Thoracic aorta endothelial cell (primary cell): ENCODE data around the gene SPANXB1. TPM values are rescaled to one million over a fixed set of nuclear protein-coding genes. Genes with fewer than 3 reads are reported as not detected.

Source experiments
- total RNA-seq: library from RNA; depleted of rRNA; stranded (reverse); fragments of >200 nt; gene quantifications from 2 replicates; pipeline ENCODE4 v1.2.3, GENCODE V29; 2012

Gene SPANXB1
- not detected in 2 replicates for total RNA-seq

GRCh38 chrX:141002568-141002967 is at the start of gene SPANXB1:
Gene SPANXB1 (plus strand): TSS chrX:141002594. CDS start chrX:141002694, 100 bp downstream.

Other genes starting within 250 kb of the SPANXB1 start
- gene LDOC1, start 174.5 kb downstream of the SPANXB1 start, total RNA-seq = 8.3 and 8.5 TPM in 2 replicates
- gene SPANXC, start 239.9 kb downstream of the SPANXB1 start, total RNA-seq = not detected in 2 replicates